Adrenal gland (tissue), 5 donors: Measurements from ENCODE around the gene TRAF3.

Experiments used
- POLR2A ChIP-seq, 2 donors: fragments of 450-650 bp; IDR thresholded peaks; one replicate each; pipeline ENCODE4 v1.6.1; 2017; ENCODE audit warnings: antibody characterized with exemption in 2 of 2, mild to moderate bottlenecking in 2 of 2, moderate library complexity in 1 of 2
- TF ChIP-seq, protein P1 (sequence below), 6 experiments: fragments of 450-650 bp in 4 of 6; fragments of 200-600 bp in 2 of 6; sonication (generic) in 1 of 6; IDR thresholded peaks; 1 replicate in 5 of 6; 2 replicates in 1 of 6; pipeline versions ENCODE4 v1.5.1 to v1.8.0; 2016 to 2021; ENCODE audit warnings: antibody characterized with exemption in 6 of 6, mild to moderate bottlenecking in 2 of 6, moderate library complexity in 1 of 6
- donor health status: DM: no; HTN: no; CAD: no.

DNA sequence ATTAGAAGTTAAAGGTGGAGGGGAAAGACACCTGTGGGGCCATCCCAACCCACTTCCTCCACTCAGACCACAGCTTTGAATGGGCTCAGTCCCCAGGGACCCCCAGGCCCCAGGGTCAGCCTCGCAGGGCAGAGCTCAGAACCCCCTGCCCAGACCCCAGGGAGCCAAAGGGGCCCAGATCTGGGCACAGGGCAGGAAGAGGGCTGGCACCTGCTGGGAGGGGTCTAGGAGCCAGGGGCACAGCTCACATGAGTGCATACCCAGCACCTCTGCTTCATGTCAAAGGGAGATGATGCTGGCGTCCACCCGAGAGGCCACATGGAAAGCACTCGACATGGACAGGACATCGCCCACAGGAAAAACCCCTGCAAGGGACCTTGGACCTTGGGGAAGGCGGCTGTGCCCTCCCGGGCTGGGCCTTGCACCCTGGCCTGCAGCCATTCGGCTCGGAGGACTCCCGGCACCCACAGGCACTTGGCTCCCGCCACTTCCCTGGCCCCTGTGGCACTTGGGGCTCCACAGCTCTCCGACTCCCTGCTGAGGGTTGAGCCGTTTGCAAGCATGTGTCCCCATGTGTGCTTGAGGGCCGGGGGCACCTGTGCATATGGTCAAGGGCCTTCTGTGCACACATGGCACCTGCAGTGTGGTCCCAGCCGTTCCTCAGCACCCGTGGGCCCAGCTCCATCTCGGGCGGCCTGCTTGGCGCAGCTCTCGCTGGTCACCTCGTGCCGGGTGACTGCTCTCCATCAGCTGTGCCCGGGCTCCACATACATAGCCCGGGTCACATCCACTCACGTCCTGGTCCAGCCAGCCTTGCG, 137.4 kb downstream of the TRAF3 start:
- TF ChIP-seq, protein P1, sequence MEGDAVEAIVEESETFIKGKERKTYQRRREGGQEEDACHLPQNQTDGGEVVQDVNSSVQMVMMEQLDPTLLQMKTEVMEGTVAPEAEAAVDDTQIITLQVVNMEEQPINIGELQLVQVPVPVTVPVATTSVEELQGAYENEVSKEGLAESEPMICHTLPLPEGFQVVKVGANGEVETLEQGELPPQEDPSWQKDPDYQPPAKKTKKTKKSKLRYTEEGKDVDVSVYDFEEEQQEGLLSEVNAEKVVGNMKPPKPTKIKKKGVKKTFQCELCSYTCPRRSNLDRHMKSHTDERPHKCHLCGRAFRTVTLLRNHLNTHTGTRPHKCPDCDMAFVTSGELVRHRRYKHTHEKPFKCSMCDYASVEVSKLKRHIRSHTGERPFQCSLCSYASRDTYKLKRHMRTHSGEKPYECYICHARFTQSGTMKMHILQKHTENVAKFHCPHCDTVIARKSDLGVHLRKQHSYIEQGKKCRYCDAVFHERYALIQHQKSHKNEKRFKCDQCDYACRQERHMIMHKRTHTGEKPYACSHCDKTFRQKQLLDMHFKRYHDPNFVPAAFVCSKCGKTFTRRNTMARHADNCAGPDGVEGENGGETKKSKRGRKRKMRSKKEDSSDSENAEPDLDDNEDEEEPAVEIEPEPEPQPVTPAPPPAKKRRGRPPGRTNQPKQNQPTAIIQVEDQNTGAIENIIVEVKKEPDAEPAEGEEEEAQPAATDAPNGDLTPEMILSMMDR (IDR thresholded peaks at IDR 0.05): no peak
- no peak for TF ChIP-seq POLR2A (IDR thresholded peaks at IDR 0.05)
